ENCODE results near the gene KLF9.

Gene KLF9

DNA sequence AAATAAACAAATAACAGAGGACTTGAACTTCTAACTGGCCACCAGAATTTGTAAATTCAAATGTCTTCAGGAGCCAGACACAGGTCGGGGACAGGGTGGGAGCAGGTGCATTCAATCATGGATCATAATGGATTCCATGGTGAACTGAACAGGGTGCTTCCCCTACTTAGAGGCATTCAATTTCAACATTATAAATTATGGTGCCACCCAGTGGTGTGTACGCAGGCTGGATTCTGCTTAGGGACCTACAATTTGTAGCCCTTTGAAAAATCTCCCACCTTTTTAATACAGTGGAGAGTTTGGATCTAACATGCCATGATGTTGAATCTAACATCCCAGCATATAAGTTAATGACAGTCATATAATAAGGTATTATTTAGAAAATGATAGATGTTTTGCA is 22.3 kb downstream of the KLF9 start:
- H3K4me1 ChIP-seq (ENCODE audit: control insufficient read depth, insufficient read depth, low read length) = no peaks in the 10 kb centered on the region
- H3K36me3 ChIP-seq (ENCODE audit: control insufficient read depth, insufficient read depth, low read length) = no peaks in the 10 kb centered on the region
- no peak overlapping the region for H3K4me3 ChIP-seq (ENCODE audit: low read length)
- no CpG with 5 or more reads among the region's 2 CpGs for WGBS (ENCODE audit: insufficient coverage, insufficient read length)
- H3K9me3 ChIP-seq (ENCODE audit: control insufficient read depth, insufficient read depth, low read length) = no peaks in the 10 kb centered on the region
- DNase-seq (ENCODE audit: low read depth, low spot score) = no peak
- no peak overlapping the region for H3K27ac ChIP-seq (ENCODE audit: low read length)
- no peaks in the 10 kb centered on the region for H3K27me3 ChIP-seq (ENCODE audit: control insufficient read depth, insufficient read depth, low read length)

DNA sequence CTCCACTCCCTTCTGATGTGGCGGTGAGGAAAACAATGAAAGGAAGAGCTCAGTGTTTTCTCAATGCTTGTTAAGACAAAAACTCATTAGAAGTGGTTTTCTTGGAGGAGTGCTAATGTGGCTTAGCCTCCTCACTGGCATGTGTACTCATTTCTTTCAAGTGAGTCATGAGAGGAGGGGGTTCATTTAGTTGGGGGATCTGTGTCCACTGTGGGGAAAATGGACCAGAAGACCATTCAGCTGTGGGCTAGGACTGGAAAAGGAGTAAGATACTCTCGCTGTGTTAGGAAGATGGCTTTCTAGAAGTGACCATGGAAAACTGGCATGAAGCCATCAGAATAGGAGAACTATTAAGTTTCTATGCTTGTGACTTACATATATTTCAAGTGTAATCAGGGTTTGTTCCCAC is 23.5 kb downstream of the KLF9 start:
- no peak for DNase-seq (ENCODE audit: low read depth, low spot score)
- no peaks in the 10 kb centered on the region for H3K4me1 ChIP-seq (ENCODE audit: control insufficient read depth, insufficient read depth, low read length)
- no peaks in the 10 kb centered on the region for H3K36me3 ChIP-seq (ENCODE audit: control insufficient read depth, insufficient read depth, low read length)
- H3K27ac ChIP-seq (ENCODE audit: low read length) = no peak overlapping the region
- H3K27me3 ChIP-seq (ENCODE audit: control insufficient read depth, insufficient read depth, low read length) = no peaks in the 10 kb centered on the region
- H3K9me3 ChIP-seq (ENCODE audit: control insufficient read depth, insufficient read depth, low read length) = no peaks in the 10 kb centered on the region
- no peak overlapping the region for H3K4me3 ChIP-seq (ENCODE audit: low read length)
- no CpG with 5 or more reads among the region's 2 CpGs for WGBS (ENCODE audit: insufficient coverage, insufficient read length)

DNA sequence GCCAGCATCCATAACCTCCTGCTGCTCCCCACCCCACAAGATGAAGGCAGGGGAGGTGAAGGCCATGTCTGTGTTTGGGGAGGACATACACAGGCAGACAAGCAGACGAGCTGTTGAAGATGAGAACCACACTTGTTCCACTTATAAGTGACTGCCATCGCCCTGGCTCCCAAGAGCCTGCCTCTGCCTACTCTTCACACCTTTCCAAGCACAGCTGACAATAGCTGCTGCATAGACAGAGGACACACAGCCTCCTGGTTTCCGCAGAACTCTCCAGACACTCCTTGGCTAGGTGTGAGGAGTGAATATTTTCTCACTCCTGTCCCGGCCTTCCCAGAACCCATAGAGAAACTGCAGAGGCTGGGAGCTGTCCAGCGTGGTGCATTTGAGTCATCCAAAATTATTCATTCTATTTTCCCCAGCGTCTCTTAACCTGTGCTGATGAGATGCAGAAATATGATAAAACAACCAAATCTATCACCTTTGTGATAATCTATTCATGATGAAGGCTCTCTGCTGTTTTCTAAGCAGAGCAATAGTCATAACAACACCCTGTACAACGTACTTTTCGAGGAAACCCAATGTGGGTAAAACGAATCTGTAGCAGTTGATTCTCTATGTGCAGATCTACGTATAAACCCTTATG is 24.7 kb downstream of the KLF9 start:
- no peak for DNase-seq (ENCODE audit: low read depth, low spot score)
- no CpG with 5 or more reads among the region's 10 CpGs for WGBS (ENCODE audit: insufficient coverage, insufficient read length)

GRCh38 chr9:70389188-70389587 is 25.3 kb downstream of the KLF9 start:
- Histone ChIP-seq H3K27ac (ENCODE audit: low read length) (no peak overlapping the region), H3K36me3 (ENCODE audit: control insufficient read depth, insufficient read depth, low read length) (no peaks in the 10 kb centered on the region), H3K9me3 (ENCODE audit: control insufficient read depth, insufficient read depth, low read length) (no peaks in the 10 kb centered on the region), H3K4me1 (ENCODE audit: control insufficient read depth, insufficient read depth, low read length) (no peaks in the 10 kb centered on the region), H3K4me3 (ENCODE audit: low read length) (no peak overlapping the region), H3K27me3 (ENCODE audit: control insufficient read depth, insufficient read depth, low read length) (no peaks in the 10 kb centered on the region)
- no peak for DNase-seq (ENCODE audit: low read depth, low spot score)
- no CpG with 5 or more reads among the region's 3 CpGs for WGBS (ENCODE audit: insufficient coverage, insufficient read length)

More for the DNA sequence above, 24.7 kb downstream of the KLF9 start:
- Histone ChIP-seq H3K4me3 (ENCODE audit: low read length) (no peak overlapping the region), H3K27me3 (ENCODE audit: control insufficient read depth, insufficient read depth, low read length) (no peaks in the 10 kb centered on the region), H3K4me1 (ENCODE audit: control insufficient read depth, insufficient read depth, low read length) (no peaks in the 10 kb centered on the region), H3K27ac (ENCODE audit: low read length) (no peak overlapping the region), H3K36me3 (ENCODE audit: control insufficient read depth, insufficient read depth, low read length) (no peaks in the 10 kb centered on the region), H3K9me3 (ENCODE audit: control insufficient read depth, insufficient read depth, low read length) (no peaks in the 10 kb centered on the region)

DNA sequence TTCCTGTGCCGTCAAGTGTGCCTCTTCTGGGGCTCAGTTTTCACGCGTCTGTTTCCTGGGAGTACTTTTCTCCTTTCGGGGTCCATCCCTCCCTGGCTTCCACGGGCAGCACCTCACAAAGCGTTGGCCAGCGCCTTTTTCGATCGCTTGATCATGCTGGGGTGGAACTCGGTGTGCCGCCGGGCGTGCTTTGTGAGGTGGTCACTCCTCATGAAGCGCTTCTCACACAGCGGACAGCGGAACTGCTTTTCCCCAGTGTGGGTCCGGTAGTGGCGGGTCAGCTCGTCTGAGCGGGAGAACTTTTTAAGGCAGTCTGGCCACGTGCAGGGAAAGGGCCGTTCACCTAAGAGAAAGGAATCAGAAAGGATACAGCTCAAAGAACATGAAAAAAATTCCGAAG is 26.8 kb downstream of the KLF9 start:
- Histone ChIP-seq H3K27ac (ENCODE audit: low read length) (no peak overlapping the region), H3K4me1 (ENCODE audit: control insufficient read depth, insufficient read depth, low read length) (no peaks in the 10 kb centered on the region), H3K9me3 (ENCODE audit: control insufficient read depth, insufficient read depth, low read length) (no peaks in the 10 kb centered on the region), H3K27me3 (ENCODE audit: control insufficient read depth, insufficient read depth, low read length) (no peaks in the 10 kb centered on the region), H3K4me3 (ENCODE audit: low read length) (no peak overlapping the region), H3K36me3 (ENCODE audit: control insufficient read depth, insufficient read depth, low read length) (no peaks in the 10 kb centered on the region)
- DNase-seq (ENCODE audit: low read depth, low spot score) = no peak
- no CpG with 5 or more reads among the region's 23 CpGs for WGBS (ENCODE audit: insufficient coverage, insufficient read length)

DNA sequence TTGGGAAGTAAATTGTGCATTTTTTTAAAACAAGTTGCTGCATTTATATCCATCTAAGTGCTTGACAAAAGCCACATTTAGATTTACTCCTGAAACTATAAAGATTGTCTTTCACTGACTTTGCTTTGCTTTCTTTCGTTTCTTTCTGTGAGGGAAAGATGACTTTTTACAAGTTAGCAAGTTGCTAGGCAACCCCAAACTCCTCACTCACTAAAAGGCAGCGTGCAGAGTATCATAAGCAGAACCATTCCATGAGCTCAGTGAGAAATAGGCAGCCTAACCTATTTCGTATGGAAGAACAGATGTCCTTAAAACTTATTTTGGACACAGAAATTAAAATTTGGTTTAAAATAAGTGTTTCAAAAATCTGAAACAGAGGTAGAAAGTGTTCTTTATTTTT is 29.0 kb downstream of the KLF9 start:
- Histone ChIP-seq H3K27me3 (ENCODE audit: control insufficient read depth, insufficient read depth, low read length) (no peaks in the 10 kb centered on the region), H3K4me3 (ENCODE audit: low read length) (no peak overlapping the region), H3K27ac (ENCODE audit: low read length) (no peak overlapping the region), H3K36me3 (ENCODE audit: control insufficient read depth, insufficient read depth, low read length) (no peaks in the 10 kb centered on the region), H3K9me3 (ENCODE audit: control insufficient read depth, insufficient read depth, low read length) (no peaks in the 10 kb centered on the region), H3K4me1 (ENCODE audit: control insufficient read depth, insufficient read depth, low read length) (no peaks in the 10 kb centered on the region)
- no peak for DNase-seq (ENCODE audit: low read depth, low spot score)
- WGBS (ENCODE audit: insufficient coverage, insufficient read length) = no CpG with 5 or more reads among the region's 3 CpGs

GRCh38 chr9:70382709-70383605 is 31.5 kb downstream of the KLF9 start:
- Histone ChIP-seq H3K27me3 (ENCODE audit: control insufficient read depth, insufficient read depth, low read length) (no peaks in the 10 kb centered on the region), H3K36me3 (ENCODE audit: control insufficient read depth, insufficient read depth, low read length) (no peaks in the 10 kb centered on the region), H3K9me3 (ENCODE audit: control insufficient read depth, insufficient read depth, low read length) (no peaks in the 10 kb centered on the region), H3K27ac (ENCODE audit: low read length) (no peak overlapping the region), H3K4me1 (ENCODE audit: control insufficient read depth, insufficient read depth, low read length) (no peaks in the 10 kb centered on the region), H3K4me3 (ENCODE audit: low read length) (no peak overlapping the region)
- no CpG with 5 or more reads among the region's 9 CpGs for WGBS (ENCODE audit: insufficient coverage, insufficient read length)
- no peak for DNase-seq (ENCODE audit: low read depth, low spot score)

DNA sequence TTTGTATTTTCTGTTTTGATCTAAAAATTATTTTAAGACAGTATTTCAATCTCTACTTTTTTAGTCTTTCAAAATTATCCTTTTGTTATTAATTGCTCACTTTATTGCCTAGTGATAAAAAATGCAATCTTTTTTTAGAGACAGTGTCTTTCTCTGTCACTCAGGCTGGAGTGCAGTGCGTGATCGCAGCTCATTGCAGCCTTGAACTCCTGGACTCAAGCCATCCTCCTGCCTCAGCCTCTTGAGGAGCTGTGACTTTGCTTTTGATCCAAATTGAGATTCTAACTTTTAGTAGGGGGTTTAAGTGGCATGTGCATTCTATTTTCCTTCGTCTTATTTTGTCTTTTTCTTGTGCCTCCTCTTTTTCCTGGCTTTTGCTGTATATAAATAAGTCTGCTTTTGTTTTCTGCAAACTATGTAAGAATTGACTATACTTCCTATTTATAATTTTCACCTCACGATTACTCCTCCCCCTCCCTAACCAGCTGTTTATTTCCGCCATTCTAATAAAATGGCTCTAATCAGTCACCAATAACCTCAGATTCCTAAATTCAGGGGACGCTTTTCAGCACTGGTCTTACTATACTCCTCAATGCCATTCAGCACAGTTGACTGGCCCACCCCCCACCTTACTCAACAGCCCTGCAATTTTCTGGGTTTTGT is 32.3 kb downstream of the KLF9 start:
- no peaks in the 10 kb centered on the region for H3K9me3 ChIP-seq (ENCODE audit: control insufficient read depth, insufficient read depth, low read length)
- no peak overlapping the region for H3K4me3 ChIP-seq (ENCODE audit: low read length)
- 100% methylated on average over 2 of the region's 6 CpGs for WGBS (ENCODE audit: insufficient coverage, insufficient read length)

GRCh38 chr9:70374962-70375618 is 39.4 kb downstream of the KLF9 start:
- Histone ChIP-seq H3K4me1 (ENCODE audit: control insufficient read depth, insufficient read depth, low read length) (no peaks in the 10 kb centered on the region), H3K27ac (ENCODE audit: low read length) (no peak overlapping the region), H3K9me3 (ENCODE audit: control insufficient read depth, insufficient read depth, low read length) (no peaks in the 10 kb centered on the region), H3K36me3 (ENCODE audit: control insufficient read depth, insufficient read depth, low read length) (no peaks in the 10 kb centered on the region), H3K27me3 (ENCODE audit: control insufficient read depth, insufficient read depth, low read length) (no peaks in the 10 kb centered on the region), H3K4me3 (ENCODE audit: low read length) (no peak overlapping the region)
- no peak for DNase-seq (ENCODE audit: low read depth, low spot score)
- no CpG with 5 or more reads among the region's 17 CpGs for WGBS (ENCODE audit: insufficient coverage, insufficient read length)

More for the DNA sequence above, 32.3 kb downstream of the KLF9 start:
- DNase-seq (ENCODE audit: low read depth, low spot score) = no peak
- Histone ChIP-seq H3K27me3 (ENCODE audit: control insufficient read depth, insufficient read depth, low read length) (no peaks in the 10 kb centered on the region), H3K4me1 (ENCODE audit: control insufficient read depth, insufficient read depth, low read length) (no peaks in the 10 kb centered on the region), H3K36me3 (ENCODE audit: control insufficient read depth, insufficient read depth, low read length) (no peaks in the 10 kb centered on the region), H3K27ac (ENCODE audit: low read length) (no peak overlapping the region)

DNA sequence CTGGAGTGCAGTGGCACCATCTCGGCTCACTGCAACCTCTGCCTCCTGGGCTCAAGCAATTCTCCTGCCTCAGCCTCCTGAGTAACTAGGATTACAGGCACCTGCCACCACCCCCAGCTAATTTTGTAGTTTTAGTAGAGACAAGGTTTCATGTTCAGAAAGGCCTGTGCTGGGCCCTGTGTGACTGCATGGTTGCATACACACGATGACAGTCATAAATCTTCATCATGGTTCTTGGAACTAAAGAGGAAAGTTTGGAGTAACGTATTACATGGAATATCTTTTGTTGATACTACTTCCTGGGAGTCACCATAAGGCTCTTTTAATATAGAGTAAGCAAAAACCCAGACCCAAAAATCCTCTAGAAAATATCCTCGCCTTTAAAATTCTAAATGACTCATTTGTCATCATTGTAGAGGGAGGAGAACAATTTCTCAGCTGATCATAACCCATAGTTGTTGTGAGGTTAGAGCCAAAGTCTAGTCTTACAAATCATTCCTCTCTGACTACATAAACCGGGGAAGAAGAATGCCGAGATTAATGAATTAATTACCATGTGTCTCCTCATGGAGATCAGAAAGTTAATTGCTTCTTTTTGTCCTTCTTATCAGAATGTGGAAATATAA is 47.0 kb downstream of the KLF9 start:
- H3K27me3 ChIP-seq (ENCODE audit: control insufficient read depth, insufficient read depth, low read length) = no peaks in the 10 kb centered on the region
- DNase-seq (ENCODE audit: low read depth, low spot score) = no peak
- H3K4me3 ChIP-seq (ENCODE audit: low read length) = no peak overlapping the region
- H3K36me3 ChIP-seq (ENCODE audit: control insufficient read depth, insufficient read depth, low read length) = no peaks in the 10 kb centered on the region
- no CpG with 5 or more reads among the region's 6 CpGs for WGBS (ENCODE audit: insufficient coverage, insufficient read length)
- H3K9me3 ChIP-seq (ENCODE audit: control insufficient read depth, insufficient read depth, low read length) = no peaks in the 10 kb centered on the region
- no peaks in the 10 kb centered on the region for H3K4me1 ChIP-seq (ENCODE audit: control insufficient read depth, insufficient read depth, low read length)
- H3K27ac ChIP-seq (ENCODE audit: low read length) = no peak overlapping the region
